ENCODE results near the gene ZFP57. TPM values are rescaled to one million over a fixed set of nuclear protein-coding genes. Genes with fewer than 3 reads are reported as not detected.

Gene ZFP57
- 1 to 10 TPM in 1 of 12 donors, under 1 TPM in 2, not detected in 9; 0.14 to 3.9 (median 0.17) TPM for polyA plus RNA-seq (ENCODE audit: insufficient read length in 12 of 12)
- long read RNA-seq, donor 1: 0 reads
- long read RNA-seq, donor 2: 0 reads
- long read RNA-seq, donor 3: 0 reads
- long read RNA-seq, donor 4: 0 reads
- long read RNA-seq, donor 5: 0 reads
- long read RNA-seq, donor 6: 0 reads
- long read RNA-seq, donor 7: 0 reads
- long read RNA-seq, donor 8: 0 reads
- long read RNA-seq, donor 9: 0 reads
- long read RNA-seq, donor 10: 0 reads
- long read RNA-seq, donor 11: 0 reads

GRCh38 chr6:29680904-29681303 lies at the start of gene ZFP57:
Gene ZFP57 (minus strand): TSS chr6:29681152. CDS start chr6:29677003, 4,149 bp downstream.
- DNase-seq: no peak

GRCh38 chr6:29730575-29731126 lies 49.7 kb upstream of the ZFP57 start:
- DNase-seq: no peak

- no peak for DNase-seq
These were observed 48.9 kb upstream of the ZFP57 start for GRCh38 chr6:29729774-29730328.

- DNase-seq: no peak
These were observed 47.9 kb upstream of the ZFP57 start for GRCh38 chr6:29728875-29729270.

GRCh38 chr6:29728173-29728874 lies 47.4 kb upstream of the ZFP57 start:
- no peak for DNase-seq

GRCh38 chr6:29727637-29728036 lies 46.7 kb upstream of the ZFP57 start:
- no peak for DNase-seq

GRCh38 chr6:29726571-29727194 lies 45.7 kb upstream of the ZFP57 start:
- DNase-seq: no peak

- DNase-seq: no peak
These were observed 45.0 kb upstream of the ZFP57 start for GRCh38 chr6:29726001-29726400.

GRCh38 chr6:29724937-29725869 lies 44.3 kb upstream of the ZFP57 start:
- DNase-seq: no peak

- no peak for DNase-seq
These were observed 43.0 kb upstream of the ZFP57 start for GRCh38 chr6:29723666-29724588.

- DNase-seq: peak; percentile 76
These were observed 42.3 kb upstream of the ZFP57 start, which contains the start of gene HLA-F for GRCh38 chr6:29723262-29723665. Gene HLA-F (plus strand): TSS chr6:29723434. CDS start chr6:29723464, 30 bp downstream.

- no peak for DNase-seq
These were observed 39.9 kb upstream of the ZFP57 start for GRCh38 chr6:29720863-29721262.

GRCh38 chr6:29710281-29710941 lies 29.5 kb upstream of the ZFP57 start:
- no peak for DNase-seq

- DNase-seq: no peak
These were observed 28.2 kb upstream of the ZFP57 start for GRCh38 chr6:29709188-29709587.

- DNase-seq: no peak
These were observed 27.7 kb upstream of the ZFP57 start for GRCh38 chr6:29708432-29709179.

- peak; percentile 52 for DNase-seq
These were observed 24.7 kb upstream of the ZFP57 start for GRCh38 chr6:29705389-29706231.

- DNase-seq: peak; percentile 30
These were observed 21.7 kb upstream of the ZFP57 start for GRCh38 chr6:29702519-29703103.
